ENCODE results near the gene NLRP13. TPM values are rescaled to one million over a fixed set of nuclear protein-coding genes. Genes with fewer than 3 reads are reported as not detected.

Gene NLRP13, protein sequence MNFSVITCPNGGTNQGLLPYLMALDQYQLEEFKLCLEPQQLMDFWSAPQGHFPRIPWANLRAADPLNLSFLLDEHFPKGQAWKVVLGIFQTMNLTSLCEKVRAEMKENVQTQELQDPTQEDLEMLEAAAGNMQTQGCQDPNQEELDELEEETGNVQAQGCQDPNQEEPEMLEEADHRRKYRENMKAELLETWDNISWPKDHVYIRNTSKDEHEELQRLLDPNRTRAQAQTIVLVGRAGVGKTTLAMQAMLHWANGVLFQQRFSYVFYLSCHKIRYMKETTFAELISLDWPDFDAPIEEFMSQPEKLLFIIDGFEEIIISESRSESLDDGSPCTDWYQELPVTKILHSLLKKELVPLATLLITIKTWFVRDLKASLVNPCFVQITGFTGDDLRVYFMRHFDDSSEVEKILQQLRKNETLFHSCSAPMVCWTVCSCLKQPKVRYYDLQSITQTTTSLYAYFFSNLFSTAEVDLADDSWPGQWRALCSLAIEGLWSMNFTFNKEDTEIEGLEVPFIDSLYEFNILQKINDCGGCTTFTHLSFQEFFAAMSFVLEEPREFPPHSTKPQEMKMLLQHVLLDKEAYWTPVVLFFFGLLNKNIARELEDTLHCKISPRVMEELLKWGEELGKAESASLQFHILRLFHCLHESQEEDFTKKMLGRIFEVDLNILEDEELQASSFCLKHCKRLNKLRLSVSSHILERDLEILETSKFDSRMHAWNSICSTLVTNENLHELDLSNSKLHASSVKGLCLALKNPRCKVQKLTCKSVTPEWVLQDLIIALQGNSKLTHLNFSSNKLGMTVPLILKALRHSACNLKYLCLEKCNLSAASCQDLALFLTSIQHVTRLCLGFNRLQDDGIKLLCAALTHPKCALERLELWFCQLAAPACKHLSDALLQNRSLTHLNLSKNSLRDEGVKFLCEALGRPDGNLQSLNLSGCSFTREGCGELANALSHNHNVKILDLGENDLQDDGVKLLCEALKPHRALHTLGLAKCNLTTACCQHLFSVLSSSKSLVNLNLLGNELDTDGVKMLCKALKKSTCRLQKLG
- total RNA-seq: not detected in 2 replicates

DNA sequence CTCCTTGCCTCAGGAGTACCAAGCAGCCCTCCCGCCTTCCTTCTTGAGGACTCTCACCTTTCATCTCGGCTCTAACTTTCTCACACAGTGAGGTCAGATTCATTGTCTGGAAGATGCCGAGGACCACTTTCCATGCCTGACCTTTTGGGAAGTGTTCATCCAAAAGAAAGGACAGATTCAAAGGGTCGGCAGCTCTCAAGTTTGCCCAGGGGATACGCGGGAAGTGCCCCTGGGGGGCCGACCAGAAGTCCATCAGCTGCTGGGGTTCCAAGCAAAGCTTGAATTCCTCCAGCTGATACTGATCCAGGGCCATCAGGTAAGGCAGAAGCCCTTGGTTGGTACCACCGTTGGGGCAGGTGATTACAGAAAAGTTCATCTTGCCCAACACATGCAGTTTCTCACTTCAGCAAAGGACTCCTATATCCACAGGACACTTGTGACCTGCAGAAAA lies at the start of gene NLRP13:
Gene NLRP13 (minus strand): TSS at position 401 of the 451 bp plus-strand sequence. CDS start 25 bp downstream, at position 376.

DNA sequence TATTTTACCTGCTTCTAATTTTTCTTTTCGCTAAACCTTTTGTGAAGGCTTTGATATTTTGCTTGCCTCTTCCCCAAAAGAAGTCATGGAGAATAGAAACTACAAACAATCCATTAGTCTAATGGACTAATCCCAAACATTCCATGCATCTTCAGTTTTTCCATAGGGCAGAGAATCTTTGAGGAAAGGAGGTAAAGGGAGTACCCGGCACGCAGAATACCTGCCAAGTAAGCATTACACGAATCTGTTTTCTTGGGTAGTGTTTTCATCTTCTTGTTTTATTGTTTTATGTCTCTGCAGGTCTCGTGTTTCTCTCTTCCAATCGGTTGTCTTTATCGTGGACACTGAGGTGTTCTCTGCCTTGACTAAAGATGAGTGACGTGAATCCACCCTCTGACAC lies 15.4 kb upstream of the NLRP13 start, which contains the start of gene NLRP8:
Gene NLRP8 (plus strand): TSS at position 301 of the 400 bp plus-strand sequence.

Other genes starting within 250 kb of the NLRP13 start
- not detected in 2 replicates for gene NLRP9, start 193.9 kb downstream of the NLRP13 start, total RNA-seq
- not detected in 2 replicates for gene RFPL4A, start 173.2 kb downstream of the NLRP13 start, total RNA-seq
- not detected in 2 replicates for gene RFPL4AL1, start 163.2 kb downstream of the NLRP13 start, total RNA-seq
- gene NLRP11, start 100.3 kb downstream of the NLRP13 start, total RNA-seq: not detected in 2 replicates
- not detected in 2 replicates for gene NLRP4, start 95.8 kb downstream of the NLRP13 start, total RNA-seq
- not detected in 2 replicates for gene NLRP8, start 15.5 kb upstream of the NLRP13 start, total RNA-seq
- gene NLRP5, start 54.4 kb upstream of the NLRP13 start, total RNA-seq: not detected in 2 replicates
- gene ZNF787, start 189.0 kb upstream of the NLRP13 start, total RNA-seq: 12.0 and 12.8 TPM in 2 replicates
- 8.1 and 9.9 TPM in 2 replicates for gene ZNF444, start 209.0 kb upstream of the NLRP13 start, total RNA-seq
- not detected in 2 replicates for gene GALP, start 243.7 kb upstream of the NLRP13 start, total RNA-seq